OCI-LY1 (cell line): ENCODE results near the gene KIF22.

Source experiments
- H2AFZ ChIP-seq: fragments of 200-600 bp; sonication (generic), shearing (Covaris generic); 2 replicates; pipeline ENCODE4 v1.6.0; 2014; ENCODE audit warnings: antibody characterized with exemption, mild to moderate bottlenecking, low read length
- H3F3A ChIP-seq: fragments of 200-600 bp; sonication (generic), shearing (Covaris generic); 2 replicates; pipeline ENCODE4 v1.6.0; 2014; ENCODE audit warnings: mild to moderate bottlenecking, antibody characterized with exemption, low read length, moderate library complexity; ENCODE audit not compliant: insufficient read depth
- H3K27ac ChIP-seq: fragments of 200-600 bp; sonication (generic); 2 replicates; pipeline ENCODE4 v1.5.1; 2014; ENCODE audit warnings: low read length, mixed run types, mild to moderate bottlenecking, low read depth; ENCODE audit not compliant: poor library complexity, severe bottlenecking
- H3K27me3 ChIP-seq: fragments of 200-600 bp; sonication (generic); 2 replicates; pipeline ENCODE4 v1.6.0; 2014; ENCODE audit warnings: antibody characterized with exemption, mild to moderate bottlenecking, low read length, moderate library complexity; ENCODE audit not compliant: insufficient read depth
- H3K36me3 ChIP-seq: fragments of 200-600 bp; sonication (generic); 2 replicates; pipeline ENCODE4 v1.6.1; 2014; ENCODE audit warnings: mild to moderate bottlenecking, antibody characterized with exemption, low read length, moderate library complexity, mixed read lengths; ENCODE audit not compliant: insufficient read depth
- H3K4me1 ChIP-seq: fragments of 200-600 bp; sonication (generic); 2 replicates; pipeline ENCODE4 v1.5.1; 2014; ENCODE audit warnings: mild to moderate bottlenecking, low read length, moderate library complexity; ENCODE audit not compliant: insufficient read depth, severe bottlenecking
- H3K4me2 ChIP-seq: fragments of 200-600 bp; sonication (generic), shearing (Covaris generic); 2 replicates; pipeline ENCODE4 v1.6.1; 2014; ENCODE audit warnings: low read length
- H3K4me3 ChIP-seq: fragments of 200-600 bp; sonication (generic); 2 replicates; pipeline ENCODE4 v1.5.1; 2014; ENCODE audit warnings: low read length, low read depth, mild to moderate bottlenecking, mixed read lengths; ENCODE audit not compliant: poor library complexity, severe bottlenecking
- H3K79me2 ChIP-seq: fragments of 200-600 bp; shearing (Covaris generic); 2 replicates; pipeline ENCODE4 v1.6.1; 2016; ENCODE audit warnings: mixed run types, low read length, mixed read lengths; ENCODE audit not compliant: insufficient read depth
- H3K9ac ChIP-seq: fragments of 200-600 bp; sonication (generic), shearing (Covaris generic); 2 replicates; pipeline ENCODE4 v1.6.1; 2014; ENCODE audit warnings: mild to moderate bottlenecking, low read length, mixed read lengths
- H3K9me2 ChIP-seq: fragments of 200-600 bp; sonication (generic), shearing (Covaris generic); 2 replicates; pipeline ENCODE4 v1.6.1; 2014; ENCODE audit warnings: low read depth, mild to moderate bottlenecking, low read length, mixed read lengths
- H3K9me3 ChIP-seq: fragments of 200-600 bp; shearing (Covaris generic); 2 replicates; pipeline ENCODE4 v1.6.1; 2014; ENCODE audit warnings: low read length, mixed read lengths
- H4K20me1 ChIP-seq: fragments of 200-600 bp; sonication (generic), shearing (Covaris generic); 2 replicates; pipeline ENCODE4 v1.6.0; 2016; ENCODE audit warnings: mild to moderate bottlenecking, low read length; ENCODE audit not compliant: insufficient read depth
- EZH2 ChIP-seq: fragments of 200-600 bp; sonication (generic), shearing (Covaris generic); IDR thresholded peaks from 2 replicates; pipeline ENCODE4 v1.8.0; 2017; ENCODE audit warnings: borderline replicate concordance, mixed run types, mild to moderate bottlenecking, antibody characterized with exemption, low read length, moderate library complexity, mixed read lengths
- TF ChIP-seq, protein P1 (sequence below): fragments of 200-600 bp; sonication (generic), shearing (Covaris generic); IDR thresholded peaks from 2 replicates; pipeline ENCODE4 v1.5.1; 2017; ENCODE audit warnings: mild to moderate bottlenecking, antibody characterized with exemption, low read length, moderate library complexity, mixed read lengths

Gene KIF22

GRCh38 chr16:29854520-29855100, 64.1 kb downstream of the KIF22 start:
- H3K36me3 ChIP-seq: peaks cover 12% of the 10 kb centered on the region
- H3K9me3 ChIP-seq: no peaks in the 10 kb centered on the region
- H3F3A ChIP-seq: no peaks in the 10 kb centered on the region
- no peaks in the 10 kb centered on the region for H3K27me3 ChIP-seq
- H2AFZ ChIP-seq: no peak overlapping the region
- TF ChIP-seq, protein P1, sequence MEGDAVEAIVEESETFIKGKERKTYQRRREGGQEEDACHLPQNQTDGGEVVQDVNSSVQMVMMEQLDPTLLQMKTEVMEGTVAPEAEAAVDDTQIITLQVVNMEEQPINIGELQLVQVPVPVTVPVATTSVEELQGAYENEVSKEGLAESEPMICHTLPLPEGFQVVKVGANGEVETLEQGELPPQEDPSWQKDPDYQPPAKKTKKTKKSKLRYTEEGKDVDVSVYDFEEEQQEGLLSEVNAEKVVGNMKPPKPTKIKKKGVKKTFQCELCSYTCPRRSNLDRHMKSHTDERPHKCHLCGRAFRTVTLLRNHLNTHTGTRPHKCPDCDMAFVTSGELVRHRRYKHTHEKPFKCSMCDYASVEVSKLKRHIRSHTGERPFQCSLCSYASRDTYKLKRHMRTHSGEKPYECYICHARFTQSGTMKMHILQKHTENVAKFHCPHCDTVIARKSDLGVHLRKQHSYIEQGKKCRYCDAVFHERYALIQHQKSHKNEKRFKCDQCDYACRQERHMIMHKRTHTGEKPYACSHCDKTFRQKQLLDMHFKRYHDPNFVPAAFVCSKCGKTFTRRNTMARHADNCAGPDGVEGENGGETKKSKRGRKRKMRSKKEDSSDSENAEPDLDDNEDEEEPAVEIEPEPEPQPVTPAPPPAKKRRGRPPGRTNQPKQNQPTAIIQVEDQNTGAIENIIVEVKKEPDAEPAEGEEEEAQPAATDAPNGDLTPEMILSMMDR: no peak
- no peak for TF ChIP-seq EZH2
- no peak overlapping the region for H3K4me2 ChIP-seq
- no peaks in the 10 kb centered on the region for H3K79me2 ChIP-seq
- no peaks in the 10 kb centered on the region for H3K4me1 ChIP-seq
- no peak overlapping the region for H3K27ac ChIP-seq
- H3K4me3 ChIP-seq: no peak overlapping the region
- H3K9me2 ChIP-seq: no peaks in the 10 kb centered on the region
- H3K9ac ChIP-seq: no peak overlapping the region
- no peaks in the 10 kb centered on the region for H4K20me1 ChIP-seq
